ENCODE measurements around the gene SHANK1.
"Not testable (repeated sequence)": the region's sequence is repeated elsewhere in the genome, so short reads cannot be mapped to it uniquely, and the experiment has no call there.

DNA sequence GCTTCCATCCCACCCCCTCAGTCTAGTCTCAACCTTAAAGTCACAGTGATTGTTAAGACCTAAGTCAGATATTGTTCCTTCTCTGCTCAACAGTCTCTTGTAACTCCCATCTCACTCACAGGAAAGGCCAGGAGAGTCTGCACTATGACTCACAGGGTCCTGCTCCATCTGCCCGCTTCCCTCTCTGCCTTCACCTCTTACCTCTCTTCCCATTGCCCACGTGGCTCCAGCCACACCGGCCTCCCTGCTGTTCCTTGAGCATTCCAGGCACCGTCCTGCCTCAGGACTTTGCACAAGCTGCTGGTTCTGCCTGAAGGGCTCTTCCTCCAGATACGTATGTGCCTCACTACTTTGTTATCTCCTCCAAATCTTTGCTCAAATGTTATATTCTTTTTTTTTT is 47.7 kb upstream of the SHANK1 start:
- not testable (repeated sequence) for TF ChIP-seq CTCF, POLR2A (IDR thresholded peaks at IDR 0.05)
